ENCODE results near the gene RREB1. TPM values are rescaled to one million over a fixed set of nuclear protein-coding genes. Genes with fewer than 3 reads are reported as not detected.
A peak's percentile ranks its signal among the peaks of the same experiment; 100 is the strongest.

The RREB1 gene
- total and polyA plus RNA-seq, 12 donors: 8.0 to 79.5 (median 48.7) TPM

- WGBS, 4 donors: 70 to 80% (median 76%) methylated on average over 19 of the region's 19 CpGs
- H3K4me1 ChIP-seq (replicated peaks in 1 of 2): peaks cover 56 to 88% of the 10 kb centered on the region in 2 donors
- peak overlapping the region in 2 of 5 donors; percentile 28 to 46 for H3K27ac ChIP-seq
- no peaks in the 10 kb centered on the region for H3K27me3 ChIP-seq
- no peaks in the 10 kb centered on the region for H3K9me3 ChIP-seq (replicated peaks in 1 of 3)
- peak in 1 of 7 donors; percentile 53 for DNase-seq
- intact Hi-C loops (cut with DNase I): no loop called here
- no peak overlapping the region for H3K4me3 ChIP-seq
- TF ChIP-seq POLR2A (IDR thresholded peaks at IDR 0.05) (no peak), CTCF (IDR thresholded peaks at IDR 0.05) (no peak)
- H3K36me3 ChIP-seq (replicated peaks in 1 of 2): no peaks in the 10 kb centered on the region
Measured at GRCh38 chr6:7166410-7167293, 58.9 kb downstream of the RREB1 start.

- TF ChIP-seq CTCF (IDR thresholded peaks at IDR 0.05) (no peak), POLR2A (IDR thresholded peaks at IDR 0.05) (no peak)
- H3K27ac ChIP-seq: peak overlapping the region; percentile 22 to 79 (median 51)
- H3K36me3 ChIP-seq (replicated peaks in 1 of 2): no peaks in the 10 kb centered on the region
- WGBS, 4 donors: 7 to 20% (median 19%) methylated on average over 3 of the region's 3 CpGs; no CpG with 5 or more reads in 1 of the 4 donors
- no peaks in the 10 kb centered on the region for H3K9me3 ChIP-seq (replicated peaks in 1 of 3)
- intact Hi-C loops (cut with DNase I): no loop called here
- no peaks in the 10 kb centered on the region for H3K27me3 ChIP-seq
- DNase-seq: peak in 6 of 7 donors; percentile 57 to 83 (median 64)
- H3K4me3 ChIP-seq: no peak overlapping the region
- peaks cover 49 to 72% of the 10 kb centered on the region in 2 donors for H3K4me1 ChIP-seq (replicated peaks in 1 of 2)
Measured at GRCh38 chr6:7169296-7169721, 61.5 kb downstream of the RREB1 start.

DNA sequence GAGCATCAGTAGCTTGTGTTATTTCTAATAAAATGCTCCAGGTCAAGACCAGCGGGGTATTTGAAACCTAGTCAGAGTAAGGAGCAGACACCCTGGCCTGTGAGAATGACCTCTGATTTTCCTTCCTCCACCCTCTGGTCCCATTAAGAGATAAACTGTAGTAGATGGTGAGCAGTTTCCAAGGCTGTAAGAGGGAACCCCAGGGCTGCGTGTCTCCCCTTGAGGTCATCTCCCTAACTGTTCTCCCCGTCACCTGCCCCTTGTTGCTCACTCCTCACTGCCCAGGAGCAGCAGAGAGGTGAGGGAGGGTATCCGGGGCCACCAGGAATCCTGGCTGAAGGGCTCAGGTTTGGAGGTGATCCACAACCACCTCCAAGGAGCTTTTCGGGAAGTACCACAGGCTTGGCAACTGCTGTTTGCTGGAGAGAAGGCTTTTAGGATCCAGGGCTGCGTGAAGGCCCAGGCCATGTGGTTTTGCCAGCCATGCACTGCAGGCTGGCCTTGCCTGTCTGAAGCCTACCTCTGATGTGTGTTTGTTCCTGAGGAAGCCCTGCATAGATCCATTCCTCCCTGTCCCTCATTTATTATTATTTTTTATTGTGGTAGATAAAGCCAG lies 62.5 kb downstream of the RREB1 start:
- H3K27ac ChIP-seq: peak overlapping the region in 4 of 5 donors; percentile 22 to 79 (median 60)
- no peak for DNase-seq
- H3K36me3 ChIP-seq (replicated peaks in 1 of 2): no peaks in the 10 kb centered on the region
- peaks cover 39 to 71% of the 10 kb centered on the region in 2 donors for H3K4me1 ChIP-seq (replicated peaks in 1 of 2)
- TF ChIP-seq CTCF (IDR thresholded peaks at IDR 0.05) (no peak), POLR2A (IDR thresholded peaks at IDR 0.05) (no peak)
- 61 to 87% (median 80%) methylated on average over 5 to 6 of the region's 6 CpGs for WGBS, 4 donors
- no peaks in the 10 kb centered on the region for H3K9me3 ChIP-seq (replicated peaks in 1 of 3)
- no peak overlapping the region for H3K4me3 ChIP-seq
- no peaks in the 10 kb centered on the region for H3K27me3 ChIP-seq
- intact Hi-C loops (cut with DNase I): no loop called here

DNA sequence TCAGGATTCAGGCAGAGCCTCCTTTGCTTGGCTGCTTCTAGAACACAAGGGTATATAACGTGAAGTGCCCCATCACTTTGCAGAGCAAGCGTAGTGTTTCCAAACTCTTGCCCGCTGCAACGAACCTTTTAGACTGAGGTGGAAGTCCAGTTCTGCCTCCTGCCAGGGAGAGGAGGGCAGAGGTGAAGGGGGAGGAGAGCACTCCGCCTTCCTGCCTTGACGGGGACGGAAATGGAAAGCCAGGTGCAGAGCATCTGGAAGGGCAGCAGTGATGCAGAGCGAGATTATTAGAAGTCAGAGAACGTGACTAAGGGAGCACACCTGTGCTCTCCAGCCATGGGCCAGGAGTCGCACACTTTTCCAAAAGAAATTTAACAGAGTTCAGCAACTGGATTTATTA lies 63.4 kb downstream of the RREB1 start:
- no peaks in the 10 kb centered on the region for H3K36me3 ChIP-seq (replicated peaks in 1 of 2)

More for the DNA sequence above, 63.4 kb downstream of the RREB1 start:
- Histone ChIP-seq H3K4me1 (replicated peaks in 1 of 2) (peaks cover 30 to 71% of the 10 kb centered on the region in 2 donors), H3K27ac (peak overlapping the region in 2 of 5 donors; percentile 51 to 69), H3K4me3 (no peak overlapping the region), H3K9me3 (replicated peaks in 1 of 3) (no peaks in the 10 kb centered on the region), H3K27me3 (no peaks in the 10 kb centered on the region)
- WGBS, 4 donors: 87 to 93% (median 90%) methylated on average over 10 of the region's 10 CpGs
- TF ChIP-seq POLR2A (IDR thresholded peaks at IDR 0.05): no peak
- TF ChIP-seq CTCF (IDR thresholded peaks at IDR 0.05): no peak
- intact Hi-C loops (cut with DNase I): no loop called here
- no peak for DNase-seq

Measured in adrenal gland (tissue), 12 donors.